ENCODE measurements around the gene DUSP28. TPM values are rescaled to one million over a fixed set of nuclear protein-coding genes. Genes with fewer than 3 reads are reported as not detected.

Gene DUSP28
- total and polyA plus RNA-seq, 2 of the 13 experiments (the other 11 are each of a cell fraction or from before 2014, with no cell fraction given), result 5.2 to 8.6 TPM

DNA sequence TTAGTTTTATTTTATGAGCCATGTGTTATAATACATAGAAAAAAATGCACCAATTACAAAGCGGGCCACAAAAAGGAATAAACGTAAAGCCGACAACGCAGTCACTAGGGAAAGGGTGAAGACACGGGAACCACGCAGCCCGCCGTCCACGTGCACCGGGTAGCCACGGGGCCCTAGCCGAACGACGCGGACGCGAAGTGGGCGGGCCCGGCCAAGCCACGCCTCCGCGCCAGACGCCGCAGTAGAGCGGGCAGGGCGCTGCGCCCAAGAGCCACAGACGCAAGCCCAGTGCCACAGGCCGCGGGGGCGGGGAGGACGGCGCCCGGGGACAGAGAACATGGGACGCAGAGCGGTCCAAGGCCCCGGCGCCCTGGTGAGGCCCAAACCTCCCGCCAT lies at the start of gene DUSP28 (continued):
- TF ChIP-seq MYC (CRISPR knock-in tag; IDR thresholded peaks at IDR 0.05; ENCODE audit: borderline replicate concordance) (peak; percentile 99), KAT8 (CRISPR knock-in tag; IDR thresholded peaks at IDR 0.05) (peak; percentile 70; the same call in 1 of the 2 replicates), SYNCRIP (IDR thresholded peaks at IDR 0.05; ENCODE audit: insufficient read depth, low read depth, low read length) (no peak), IKZF1 (IDR thresholded peaks at IDR 0.05) (no peak), PAWR (CRISPR knock-in tag; IDR thresholded peaks at IDR 0.05; ENCODE audit: borderline replicate concordance) (no peak), HMGA1 (CRISPR knock-in tag; conservative IDR thresholded peaks at IDR 0.05) (no peak), ZNF646 (CRISPR knock-in tag; IDR thresholded peaks at IDR 0.05) (no peak), REST (IDR thresholded peaks at IDR 0.05; ENCODE audit: borderline replicate concordance in 1 of 2, low read depth in 1 of 2, low read length in 2 of 2) (peak in 1 of 2 experiments; percentile 65; a peak in 2 of 4 replicates), MXI1 (IDR thresholded peaks at IDR 0.05; ENCODE audit: borderline replicate concordance, low read depth, low read length) (peak; percentile 99), BATF2 (CRISPR knock-in tag; IDR thresholded peaks at IDR 0.05) (peak; percentile 86)
- TF ChIP-seq, protein P1, sequence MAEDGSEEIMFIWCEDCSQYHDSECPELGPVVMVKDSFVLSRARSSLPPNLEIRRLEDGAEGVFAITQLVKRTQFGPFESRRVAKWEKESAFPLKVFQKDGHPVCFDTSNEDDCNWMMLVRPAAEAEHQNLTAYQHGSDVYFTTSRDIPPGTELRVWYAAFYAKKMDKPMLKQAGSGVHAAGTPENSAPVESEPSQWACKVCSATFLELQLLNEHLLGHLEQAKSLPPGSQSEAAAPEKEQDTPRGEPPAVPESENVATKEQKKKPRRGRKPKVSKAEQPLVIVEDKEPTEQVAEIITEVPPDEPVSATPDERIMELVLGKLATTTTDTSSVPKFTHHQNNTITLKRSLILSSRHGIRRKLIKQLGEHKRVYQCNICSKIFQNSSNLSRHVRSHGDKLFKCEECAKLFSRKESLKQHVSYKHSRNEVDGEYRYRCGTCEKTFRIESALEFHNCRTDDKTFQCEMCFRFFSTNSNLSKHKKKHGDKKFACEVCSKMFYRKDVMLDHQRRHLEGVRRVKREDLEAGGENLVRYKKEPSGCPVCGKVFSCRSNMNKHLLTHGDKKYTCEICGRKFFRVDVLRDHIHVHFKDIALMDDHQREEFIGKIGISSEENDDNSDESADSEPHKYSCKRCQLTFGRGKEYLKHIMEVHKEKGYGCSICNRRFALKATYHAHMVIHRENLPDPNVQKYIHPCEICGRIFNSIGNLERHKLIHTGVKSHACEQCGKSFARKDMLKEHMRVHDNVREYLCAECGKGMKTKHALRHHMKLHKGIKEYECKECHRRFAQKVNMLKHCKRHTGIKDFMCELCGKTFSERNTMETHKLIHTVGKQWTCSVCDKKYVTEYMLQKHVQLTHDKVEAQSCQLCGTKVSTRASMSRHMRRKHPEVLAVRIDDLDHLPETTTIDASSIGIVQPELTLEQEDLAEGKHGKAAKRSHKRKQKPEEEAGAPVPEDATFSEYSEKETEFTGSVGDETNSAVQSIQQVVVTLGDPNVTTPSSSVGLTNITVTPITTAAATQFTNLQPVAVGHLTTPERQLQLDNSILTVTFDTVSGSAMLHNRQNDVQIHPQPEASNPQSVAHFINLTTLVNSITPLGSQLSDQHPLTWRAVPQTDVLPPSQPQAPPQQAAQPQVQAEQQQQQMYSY (CRISPR knock-in tag; IDR thresholded peaks at IDR 0.05), result peak; percentile 44
- TF ChIP-seq, protein P2, sequence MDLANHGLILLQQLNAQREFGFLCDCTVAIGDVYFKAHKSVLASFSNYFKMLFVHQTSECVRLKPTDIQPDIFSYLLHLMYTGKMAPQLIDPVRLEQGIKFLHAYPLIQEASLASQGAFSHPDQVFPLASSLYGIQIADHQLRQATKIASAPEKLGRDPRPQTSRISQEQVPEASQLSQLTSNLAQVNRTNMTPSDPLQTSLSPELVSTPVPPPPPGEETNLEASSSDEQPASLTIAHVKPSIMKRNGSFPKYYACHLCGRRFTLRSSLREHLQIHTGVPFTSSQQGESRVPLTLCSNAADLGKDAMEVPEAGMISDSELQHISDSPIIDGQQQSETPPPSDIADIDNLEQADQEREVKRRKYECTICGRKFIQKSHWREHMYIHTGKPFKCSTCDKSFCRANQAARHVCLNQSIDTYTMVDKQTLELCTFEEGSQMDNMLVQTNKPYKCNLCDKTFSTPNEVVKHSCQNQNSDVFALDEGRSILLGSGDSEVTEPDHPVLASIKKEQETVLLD (CRISPR knock-in tag; IDR thresholded peaks at IDR 0.05; ENCODE audit: low read depth), result peak; percentile 80
